HG03280 (cell line): ENCODE results near the gene RHAG.
A peak's percentile ranks its signal among the peaks of the same experiment; 100 is the strongest.
"Not testable (repeated sequence)": the region's sequence is repeated elsewhere in the genome, so short reads cannot be mapped to it uniquely, and the experiment has no call there.

ENCODE experiments used
- ATAC-seq: cut with Tn5 transposase; IDR thresholded peaks from one replicate; pipeline ENCODE4 v1.9.1; 2021; ENCODE audit warnings: mild to moderate bottlenecking, moderate library complexity; ENCODE audit not compliant: unreplicated experiment

Gene RHAG

DNA sequence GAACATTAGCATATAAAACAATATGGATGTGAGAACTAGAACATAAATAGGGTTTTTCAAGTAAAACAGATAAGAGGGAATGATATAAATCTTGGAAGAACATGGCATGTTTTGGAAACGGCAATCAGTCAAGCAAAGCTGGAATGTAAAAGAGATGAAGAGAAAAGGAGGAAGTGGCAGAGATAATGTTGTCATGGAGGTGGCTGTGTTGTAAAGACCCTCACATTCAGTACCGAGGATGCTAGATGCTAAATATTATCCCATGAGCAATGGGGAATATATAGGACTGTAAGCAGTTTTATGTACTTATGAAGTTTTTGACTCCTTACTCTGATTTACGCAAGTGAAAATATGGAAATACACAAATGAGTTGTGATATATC is 702 bp upstream of the RHAG start:
- ATAC-seq = no peak

DNA sequence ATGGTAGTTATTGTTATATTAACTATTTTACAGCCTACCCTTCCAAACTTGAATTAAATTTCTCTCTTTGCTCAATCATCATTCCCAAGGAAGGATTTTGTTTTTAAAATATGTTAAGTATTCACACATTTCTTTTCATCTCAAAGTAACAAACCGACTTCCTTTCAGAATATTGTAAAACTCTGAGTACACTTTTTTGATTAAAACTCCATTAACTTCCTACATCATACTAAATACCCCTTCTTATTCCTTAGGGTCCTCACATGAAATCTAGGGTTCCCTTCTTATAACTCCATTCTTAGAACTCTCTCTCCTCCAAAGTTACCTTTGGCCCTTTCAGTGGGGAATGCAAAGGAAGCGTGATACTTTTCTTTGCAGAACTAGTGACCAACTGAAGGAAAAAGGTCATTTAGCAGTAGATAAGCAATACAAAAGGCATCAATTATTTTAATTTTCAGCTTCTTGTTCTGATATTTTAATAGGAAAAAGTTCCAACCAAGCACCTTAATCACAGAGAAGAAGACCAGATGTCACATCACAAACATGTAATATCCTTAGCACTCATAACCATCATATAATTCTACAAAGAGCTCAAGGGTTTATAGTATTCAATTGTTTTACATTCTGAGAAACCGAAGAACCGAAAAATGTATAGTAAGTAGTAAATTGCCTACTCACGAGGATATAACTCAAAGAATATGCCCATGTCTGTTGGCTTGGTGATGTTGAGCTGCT is 494 bp downstream of the RHAG start:
- no peak for ATAC-seq

DNA sequence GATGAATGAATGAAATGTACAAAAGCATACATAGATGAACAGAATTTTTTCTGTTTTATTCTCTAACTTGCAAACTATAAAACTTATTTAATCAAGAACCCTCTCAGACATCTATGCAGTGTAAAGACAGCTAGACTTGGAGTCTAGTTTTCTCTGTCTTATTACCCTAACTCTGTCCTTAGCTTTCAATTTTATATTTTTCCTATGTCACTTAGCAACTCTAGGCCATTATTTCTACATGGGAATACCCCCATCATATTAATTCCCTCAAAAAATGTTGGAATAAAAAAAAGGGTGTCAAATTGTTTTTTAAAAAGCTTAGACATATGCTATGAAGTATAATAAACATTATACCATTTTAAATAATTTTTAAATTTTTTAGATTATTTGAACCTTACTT is 1.2 kb downstream of the RHAG start:
- ATAC-seq = no peak

DNA sequence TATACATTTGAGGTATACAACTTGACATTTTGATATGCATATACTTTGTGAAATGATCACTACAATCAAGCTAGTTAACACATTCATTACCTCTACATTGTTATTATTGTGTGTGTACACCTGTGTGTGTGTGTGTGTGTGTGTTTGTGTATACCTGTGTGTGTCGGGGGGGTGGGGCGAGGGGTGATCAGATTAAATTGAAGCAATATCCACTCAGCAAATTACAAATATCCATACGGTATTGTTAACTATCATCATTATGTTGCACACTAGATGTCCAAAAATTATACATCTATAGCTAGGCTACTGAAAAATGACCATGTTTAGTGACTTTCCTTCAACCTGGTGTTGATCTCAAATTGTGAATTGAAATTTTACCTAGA is 1.8 kb downstream of the RHAG start:
- ATAC-seq = no peak

DNA sequence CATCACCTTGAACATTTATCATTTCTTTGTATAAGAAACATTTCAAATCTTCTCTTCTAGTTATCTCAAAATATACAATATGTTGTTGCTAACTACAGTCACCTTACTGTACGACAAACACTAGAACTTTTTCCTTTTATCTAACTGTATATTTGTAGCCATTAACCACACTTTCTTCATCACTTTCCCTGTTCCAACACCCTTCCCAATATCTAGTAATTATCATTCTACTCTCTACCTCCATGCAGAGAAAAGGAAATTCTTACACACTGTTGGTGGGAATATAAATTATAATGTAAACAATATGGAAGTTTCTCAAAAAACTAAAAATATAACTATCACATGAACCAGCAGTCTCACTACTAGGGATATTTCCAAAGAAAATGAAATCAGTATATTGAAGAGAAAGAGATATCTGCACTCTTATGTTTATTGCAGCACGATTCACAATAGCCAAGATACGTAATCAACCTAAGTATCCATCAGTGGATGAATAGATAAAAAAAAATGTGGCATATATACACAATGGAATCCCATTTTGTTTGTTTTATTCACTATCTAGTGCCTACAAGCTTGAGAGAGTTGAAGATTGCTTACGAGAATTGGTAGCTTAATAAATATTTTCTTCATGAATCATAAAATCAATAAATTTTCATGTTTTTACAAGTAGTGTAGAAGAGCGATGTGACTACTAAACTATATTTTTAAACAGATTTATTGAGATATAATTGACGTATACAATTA is 2.4 kb downstream of the RHAG start:
- ATAC-seq = no peak

DNA sequence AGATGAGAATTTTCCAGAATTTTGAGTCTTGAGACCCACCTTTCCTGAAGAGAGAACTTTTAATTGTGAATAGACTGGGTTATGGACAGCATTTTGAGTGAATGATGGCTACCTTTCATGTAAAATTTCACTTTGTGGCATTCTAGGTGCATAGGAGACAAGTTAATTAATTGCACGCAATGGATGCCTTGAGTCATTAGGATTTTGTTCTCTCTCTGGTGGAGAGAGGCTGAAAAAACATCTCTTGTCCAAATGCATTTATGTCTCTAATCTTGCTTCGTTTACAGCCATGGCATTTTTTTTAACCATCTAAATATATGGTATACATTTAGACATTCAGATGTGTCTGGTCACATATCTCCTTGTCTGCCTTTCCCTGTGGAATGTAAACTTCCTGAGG is 3.1 kb downstream of the RHAG start:
- ATAC-seq = no peak

DNA sequence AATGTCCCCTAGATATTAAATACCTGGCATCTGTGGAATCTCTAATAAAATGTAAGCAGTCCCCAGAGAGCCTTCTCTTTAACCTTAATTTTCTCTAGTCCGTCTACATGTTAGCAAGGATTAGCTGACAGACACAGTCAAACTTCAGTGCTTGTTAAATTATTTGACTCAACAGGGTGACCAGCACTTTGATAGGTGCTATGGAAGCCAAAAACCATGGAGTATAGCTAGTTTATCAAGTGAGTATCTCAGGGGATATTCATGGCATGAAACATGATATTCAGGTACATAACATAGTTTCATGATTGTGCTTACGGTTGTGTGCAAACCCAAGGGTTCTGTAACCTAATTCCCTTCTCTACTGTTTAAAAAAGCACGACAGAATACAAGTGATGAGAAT is 3.9 kb downstream of the RHAG start:
- ATAC-seq = no peak

DNA sequence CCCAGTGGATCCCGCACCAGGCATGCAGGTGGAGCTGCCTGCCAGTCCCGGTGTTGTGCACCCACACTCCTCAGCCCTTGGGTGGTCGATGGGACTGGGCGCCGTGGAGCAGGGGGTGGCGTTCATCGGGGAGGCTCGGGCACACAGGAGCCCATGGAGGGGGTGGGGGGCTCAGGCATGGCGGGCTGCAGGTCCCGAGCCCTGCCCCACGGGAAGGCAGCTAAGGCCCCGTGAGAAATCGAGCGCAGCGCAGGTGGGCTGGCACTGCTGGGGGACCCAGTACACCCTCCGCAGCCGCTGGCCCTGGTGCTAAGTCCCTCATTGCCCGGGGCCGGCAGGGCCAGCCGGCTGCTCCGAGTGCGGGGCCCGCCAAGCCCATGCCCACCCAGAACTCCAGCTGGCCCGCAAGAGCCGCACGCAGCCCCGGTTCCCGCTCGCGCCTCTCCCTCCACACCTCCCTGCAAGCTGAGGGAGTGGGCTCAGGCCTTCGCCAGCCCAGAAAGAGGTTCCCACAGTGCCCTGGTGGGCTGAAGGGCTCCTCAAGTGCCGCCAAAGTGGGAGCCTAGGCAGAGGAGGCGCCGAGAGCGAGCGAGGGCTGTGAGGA is 7.1 kb downstream of the RHAG start:
- ATAC-seq = not testable (repeated sequence)

DNA sequence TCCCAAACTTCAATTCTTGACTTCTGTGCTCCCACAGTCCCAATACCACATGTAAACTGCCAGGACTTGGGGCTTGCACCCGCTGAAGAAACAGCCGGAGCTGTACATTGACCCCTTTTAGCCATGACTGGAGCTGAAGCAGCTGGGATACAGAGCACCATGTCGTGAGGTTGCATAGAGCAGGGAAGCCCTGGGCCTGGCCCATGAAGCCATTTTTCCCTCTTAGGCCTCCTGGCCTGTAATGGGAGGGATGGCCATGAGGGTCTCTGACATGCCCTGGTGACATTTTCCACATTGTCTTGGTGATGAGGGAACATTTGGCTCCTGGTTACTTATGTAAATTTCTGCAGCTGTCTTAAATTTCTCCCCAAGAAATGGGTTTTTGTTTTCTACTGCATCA is 9.8 kb downstream of the RHAG start:
- no peak for ATAC-seq

DNA sequence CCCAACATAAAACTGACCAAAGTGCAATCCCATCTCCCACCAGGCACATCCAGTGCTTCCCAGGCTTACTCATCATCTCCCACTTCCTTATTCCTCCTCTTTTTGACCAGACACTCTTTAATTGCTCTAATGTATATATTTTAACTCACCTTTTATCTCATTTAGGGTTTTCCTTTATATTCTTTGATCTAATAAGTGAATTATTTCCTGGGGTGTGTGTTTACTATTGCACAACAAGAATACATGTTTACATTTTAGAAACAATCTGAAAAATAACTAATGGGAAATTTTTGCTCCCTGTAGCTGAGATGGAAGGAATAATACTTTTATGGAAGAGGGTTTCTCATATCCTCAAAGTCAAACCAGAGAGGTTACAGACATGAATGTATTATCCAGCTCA is 18.4 kb downstream of the RHAG start:
- no peak for ATAC-seq

DNA sequence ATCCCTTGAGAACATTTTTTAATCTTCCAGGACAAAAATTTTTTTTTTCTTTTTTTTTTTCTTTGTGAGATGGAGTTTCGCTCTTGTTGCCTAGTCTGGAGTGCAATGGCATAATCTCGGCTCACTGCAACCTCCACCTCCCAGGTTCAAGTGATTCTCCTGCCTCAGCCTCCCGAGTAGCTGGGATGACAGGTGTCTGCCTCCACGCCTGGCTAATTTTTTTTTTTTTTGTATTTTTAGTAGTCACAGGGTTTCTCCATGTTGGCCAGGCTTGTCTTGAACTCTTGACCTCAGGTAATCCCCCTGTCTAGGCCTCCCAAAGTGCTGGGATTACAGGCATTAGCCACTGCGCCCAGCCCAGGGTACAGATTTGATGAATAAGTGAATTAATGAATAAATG is 22.5 kb downstream of the RHAG start:
- not testable (repeated sequence) for ATAC-seq

DNA sequence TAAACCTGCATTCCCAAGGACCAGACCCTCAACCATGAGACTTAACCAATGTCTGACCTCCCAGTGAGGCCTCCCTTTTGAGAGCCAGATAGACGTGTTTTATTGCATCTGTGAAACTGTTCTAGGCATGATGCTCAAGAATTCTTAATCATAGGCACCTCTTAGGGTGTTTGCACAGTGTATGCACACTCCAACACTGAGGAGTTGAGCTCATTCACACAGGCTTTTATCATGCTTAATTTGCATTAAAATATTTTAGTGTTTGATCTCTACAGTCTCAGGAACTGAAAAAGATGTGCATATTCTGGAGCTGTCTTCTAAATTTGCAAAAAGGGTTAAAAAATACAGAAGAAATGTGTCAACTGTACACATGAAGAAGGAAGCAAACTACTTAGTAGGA is 27.4 kb downstream of the RHAG start:
- ATAC-seq = no peak

DNA sequence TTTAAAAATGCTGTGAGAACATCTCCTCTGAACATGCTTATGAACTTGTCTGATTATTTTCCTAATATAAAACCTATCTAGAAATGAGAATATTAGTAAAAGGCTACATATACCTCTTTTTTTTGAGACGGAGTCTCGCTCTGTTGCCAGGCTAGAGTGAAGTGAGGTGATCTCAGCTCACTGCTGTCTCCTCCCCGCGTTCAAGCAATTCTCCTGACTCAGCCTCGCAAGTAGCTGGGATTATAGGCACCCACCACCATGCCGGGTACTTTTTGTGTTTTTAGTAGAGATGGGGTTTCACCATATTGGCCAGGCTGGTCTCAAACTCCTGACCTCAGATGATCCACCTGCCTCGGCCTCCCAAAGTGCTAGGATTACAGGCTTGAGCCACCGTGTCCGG is 28.4 kb downstream of the RHAG start:
- not testable (repeated sequence) for ATAC-seq

DNA sequence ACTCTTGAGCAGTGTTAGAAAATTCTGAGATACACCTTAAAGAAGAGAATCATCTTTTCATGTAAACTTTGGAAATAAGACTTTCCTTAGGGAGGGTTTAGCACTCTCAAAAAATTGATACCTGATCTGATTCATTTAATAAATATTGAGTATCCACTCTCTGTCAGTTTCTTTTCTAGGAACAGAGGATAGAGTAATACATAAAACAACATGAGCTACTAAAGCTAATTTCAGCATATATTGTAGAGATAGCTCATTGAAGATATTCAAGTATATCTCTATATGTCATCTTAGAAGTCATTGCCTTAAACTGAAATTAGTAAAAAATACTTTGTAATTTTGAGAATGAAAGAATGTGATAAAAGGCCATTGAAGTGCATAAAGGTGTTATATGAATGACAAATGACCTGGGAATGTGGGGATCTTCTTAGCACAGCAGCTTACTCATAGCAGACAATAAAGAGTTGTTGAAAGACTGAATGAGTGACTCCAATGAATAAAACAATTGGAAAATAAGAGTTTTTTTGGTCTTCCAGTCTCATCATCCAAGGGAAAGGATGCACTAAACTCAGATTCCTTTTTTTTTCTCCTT is 29.2 kb downstream of the RHAG start:
- no peak for ATAC-seq

DNA sequence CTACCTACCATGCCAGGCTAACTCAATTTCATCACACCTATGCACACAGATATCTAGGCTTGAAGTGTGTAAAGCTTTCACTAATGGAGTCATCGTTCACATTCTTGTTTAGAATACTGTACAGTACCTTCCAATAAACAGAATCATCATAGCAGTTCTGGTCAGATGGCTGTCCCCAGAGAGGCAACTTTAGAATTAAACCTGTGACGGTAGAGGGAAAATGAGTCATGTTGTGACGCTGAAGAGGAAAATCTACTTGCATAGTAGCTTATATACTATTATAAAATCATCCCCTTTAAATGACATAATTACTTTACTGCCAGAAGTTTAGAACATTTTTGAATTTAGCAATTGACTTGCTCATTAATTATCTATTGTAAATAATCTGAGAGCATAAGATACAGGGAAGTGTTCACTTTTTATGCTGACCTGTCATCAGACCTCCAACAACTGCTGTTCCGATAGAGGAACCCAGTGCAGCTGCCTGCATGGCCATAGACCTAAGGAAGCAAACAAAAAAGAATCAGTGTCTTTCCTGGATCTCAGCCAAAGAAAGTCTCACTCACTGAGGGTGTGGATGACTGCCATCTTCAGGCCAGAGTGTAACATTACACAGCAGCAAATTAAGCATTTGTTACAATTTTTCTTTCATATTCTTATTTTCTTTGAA is 29.8 kb downstream of the RHAG start:
- peak; percentile 88 for ATAC-seq

DNA sequence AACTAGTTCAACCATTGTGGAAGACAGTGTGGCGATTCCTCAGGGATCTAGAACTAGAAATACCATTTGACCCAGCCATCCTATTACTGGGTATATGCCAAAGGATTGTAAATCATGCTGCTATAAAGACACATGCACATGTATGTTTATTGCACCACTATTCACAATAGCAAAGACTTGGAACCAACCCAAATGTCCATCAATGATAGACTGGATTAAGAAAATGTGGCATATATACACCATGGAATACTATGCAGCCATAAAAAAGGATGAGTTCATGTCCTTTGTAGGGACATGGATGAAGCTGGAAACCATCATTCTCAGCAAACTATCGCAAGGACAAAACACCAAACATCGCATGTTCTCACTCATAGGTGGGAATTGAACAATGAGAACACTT is 32.6 kb downstream of the RHAG start:
- not testable (repeated sequence) for ATAC-seq

DNA sequence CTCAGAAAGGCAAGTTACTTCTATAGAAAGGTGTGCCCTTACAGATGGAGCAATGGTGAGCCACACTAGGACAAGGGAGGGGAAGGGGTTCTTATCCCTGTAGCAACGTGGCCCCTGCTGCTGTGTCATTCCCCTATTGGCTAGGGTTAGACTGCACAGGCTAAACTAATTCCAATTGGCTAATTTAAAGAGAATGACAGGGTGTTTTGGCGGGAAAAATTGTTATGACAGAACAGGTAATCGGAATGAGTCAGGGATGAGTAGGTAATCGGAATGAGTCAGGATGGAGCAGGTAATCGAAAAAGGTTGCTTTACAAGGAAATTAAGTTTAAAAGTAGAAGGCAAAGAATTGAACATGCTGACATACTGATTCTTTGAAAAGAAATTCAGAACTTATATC is 49.4 kb downstream of the RHAG start:
- not testable (repeated sequence) for ATAC-seq

DNA sequence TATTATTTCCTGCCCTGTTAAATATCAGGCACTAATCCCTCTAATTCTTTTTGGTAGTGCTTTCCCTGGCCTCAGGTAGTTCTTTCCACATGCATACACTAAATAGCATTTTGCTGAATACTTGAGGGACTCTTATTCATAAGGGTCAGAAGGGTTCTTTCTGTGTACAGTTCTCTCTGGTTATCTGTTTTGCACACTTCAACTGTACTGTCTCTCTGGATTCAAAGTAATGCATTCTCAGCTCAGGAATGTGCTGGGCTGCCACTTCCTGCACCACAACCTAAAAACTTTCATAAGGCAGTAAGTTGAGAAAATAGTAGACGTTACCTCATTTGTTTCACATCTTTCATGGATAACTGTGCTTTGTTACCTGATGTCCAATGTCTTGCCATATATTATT is 54.1 kb downstream of the RHAG start:
- ATAC-seq = no peak

DNA sequence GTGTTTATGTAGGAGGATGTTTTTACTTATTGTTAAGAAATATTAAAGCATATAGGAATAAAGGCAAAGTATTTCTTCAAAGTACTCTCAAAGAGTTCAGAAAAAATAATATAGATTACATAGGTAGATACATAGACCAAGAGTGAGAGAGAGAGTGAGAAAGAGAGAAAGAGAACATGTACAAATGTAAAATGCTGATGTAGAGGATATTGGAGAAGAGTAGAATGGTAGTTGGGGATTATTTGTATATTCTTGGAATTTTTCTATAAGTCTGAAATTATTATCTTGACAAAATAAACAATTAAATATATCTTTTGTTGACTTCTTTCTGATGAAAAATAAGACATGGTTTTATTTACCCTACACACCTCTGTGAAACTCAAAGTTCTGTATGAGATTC is 57.0 kb downstream of the RHAG start:
- ATAC-seq = no peak

DNA sequence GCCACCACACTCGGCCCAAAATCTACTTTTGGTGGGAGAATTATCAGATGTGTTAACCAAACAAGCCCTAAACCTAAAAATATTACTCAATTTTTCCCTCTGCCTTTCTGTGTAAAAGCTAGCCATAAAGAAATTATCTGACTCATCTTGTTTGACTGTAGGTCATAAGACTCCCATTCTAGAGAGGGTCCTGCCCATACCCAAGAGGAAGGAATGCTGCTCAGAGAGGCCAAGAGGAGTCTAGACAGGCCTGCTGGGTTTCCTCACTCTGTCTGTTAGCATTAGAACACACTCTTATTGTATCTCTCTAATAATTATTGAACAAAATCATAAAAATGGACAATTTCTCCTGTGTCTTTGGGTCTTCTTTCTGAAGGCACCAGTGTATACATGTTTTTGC is 60.0 kb downstream of the RHAG start:
- ATAC-seq = no peak

DNA sequence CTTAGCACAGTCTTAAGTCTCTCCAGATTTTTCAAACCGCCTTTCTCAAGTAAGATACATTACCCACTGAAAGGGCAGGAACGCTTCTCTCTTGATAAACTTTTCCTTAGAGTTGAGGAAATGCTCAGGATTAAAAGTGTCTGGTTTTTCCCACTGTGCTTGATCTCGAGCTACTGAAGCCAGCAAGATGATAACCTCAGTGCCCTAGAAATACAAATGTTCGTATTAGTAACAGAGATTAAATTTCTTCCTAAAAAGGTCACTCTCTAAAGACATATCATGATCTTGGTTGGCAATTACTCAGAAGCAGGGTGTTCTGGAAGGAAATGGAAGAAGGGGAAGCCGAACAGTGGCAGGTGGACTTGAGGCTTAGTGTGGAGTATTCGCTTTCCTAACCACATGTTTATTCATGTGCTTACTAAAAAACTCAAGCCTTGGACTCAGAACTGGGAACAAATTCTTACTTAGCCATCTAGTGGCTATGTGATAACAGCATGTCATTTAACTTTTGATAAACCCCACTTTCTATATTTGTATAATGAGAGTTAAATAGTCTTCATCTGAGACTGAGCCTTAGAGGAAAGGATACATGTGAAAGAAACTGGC is 66.1 kb downstream of the RHAG start:
- ATAC-seq = no peak
